ENCODE measurements around the gene NIPSNAP2. TPM values are rescaled to one million over a fixed set of nuclear protein-coding genes. Genes with fewer than 3 reads are reported as not detected.
A peak's percentile ranks its signal among the peaks of the same experiment; 100 is the strongest.

Gene NIPSNAP2
- total and polyA plus RNA-seq, 2 of the 13 experiments (the other 11 are each of a cell fraction or from before 2014, with no cell fraction given): 40.3 to 61.5 TPM

DNA sequence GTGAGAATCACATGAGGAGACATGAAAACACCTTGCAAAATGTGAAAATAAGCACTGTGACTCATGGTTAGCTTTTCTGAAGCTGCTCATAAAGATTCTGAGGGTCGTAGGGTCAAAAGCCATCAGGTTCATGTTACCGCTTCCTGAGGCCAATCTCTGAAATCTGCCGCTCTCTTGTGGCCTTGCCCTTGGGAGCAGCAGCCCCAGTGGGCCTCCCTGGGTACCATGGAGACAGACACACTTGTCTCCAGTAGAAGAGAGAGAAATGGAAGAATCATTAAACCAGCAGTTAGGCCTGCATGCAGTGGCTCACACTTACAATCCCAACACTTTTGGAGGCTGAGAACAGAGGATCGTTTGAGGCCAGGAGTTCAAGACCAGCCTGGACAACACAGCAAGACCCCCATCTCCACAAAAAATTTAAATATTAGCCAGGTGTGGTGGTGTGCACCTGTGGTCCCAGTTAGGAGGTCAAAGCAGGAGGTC lies 42.8 kb downstream of the NIPSNAP2 start (continued):
- TF ChIP-seq STAT5B (CRISPR knock-in tag; IDR thresholded peaks at IDR 0.05): peak; percentile 77; the same call in 1 of the 2 replicates
- TF ChIP-seq ZBTB14 (CRISPR knock-in tag; IDR thresholded peaks at IDR 0.05): no peak
- TF ChIP-seq, protein P1, sequence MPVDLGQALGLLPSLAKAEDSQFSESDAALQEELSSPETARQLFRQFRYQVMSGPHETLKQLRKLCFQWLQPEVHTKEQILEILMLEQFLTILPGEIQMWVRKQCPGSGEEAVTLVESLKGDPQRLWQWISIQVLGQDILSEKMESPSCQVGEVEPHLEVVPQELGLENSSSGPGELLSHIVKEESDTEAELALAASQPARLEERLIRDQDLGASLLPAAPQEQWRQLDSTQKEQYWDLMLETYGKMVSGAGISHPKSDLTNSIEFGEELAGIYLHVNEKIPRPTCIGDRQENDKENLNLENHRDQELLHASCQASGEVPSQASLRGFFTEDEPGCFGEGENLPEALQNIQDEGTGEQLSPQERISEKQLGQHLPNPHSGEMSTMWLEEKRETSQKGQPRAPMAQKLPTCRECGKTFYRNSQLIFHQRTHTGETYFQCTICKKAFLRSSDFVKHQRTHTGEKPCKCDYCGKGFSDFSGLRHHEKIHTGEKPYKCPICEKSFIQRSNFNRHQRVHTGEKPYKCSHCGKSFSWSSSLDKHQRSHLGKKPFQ (CRISPR knock-in tag; IDR thresholded peaks at IDR 0.05; ENCODE audit: insufficient replicate concordance): no peak
- TF ChIP-seq MXD4 (CRISPR knock-in tag; IDR thresholded peaks at IDR 0.05): peak; percentile 51; the same call in 1 of the 2 replicates
- TF ChIP-seq ZNF205 (CRISPR knock-in tag; IDR thresholded peaks at IDR 0.05): peak; percentile 82
- TF ChIP-seq, protein P2, sequence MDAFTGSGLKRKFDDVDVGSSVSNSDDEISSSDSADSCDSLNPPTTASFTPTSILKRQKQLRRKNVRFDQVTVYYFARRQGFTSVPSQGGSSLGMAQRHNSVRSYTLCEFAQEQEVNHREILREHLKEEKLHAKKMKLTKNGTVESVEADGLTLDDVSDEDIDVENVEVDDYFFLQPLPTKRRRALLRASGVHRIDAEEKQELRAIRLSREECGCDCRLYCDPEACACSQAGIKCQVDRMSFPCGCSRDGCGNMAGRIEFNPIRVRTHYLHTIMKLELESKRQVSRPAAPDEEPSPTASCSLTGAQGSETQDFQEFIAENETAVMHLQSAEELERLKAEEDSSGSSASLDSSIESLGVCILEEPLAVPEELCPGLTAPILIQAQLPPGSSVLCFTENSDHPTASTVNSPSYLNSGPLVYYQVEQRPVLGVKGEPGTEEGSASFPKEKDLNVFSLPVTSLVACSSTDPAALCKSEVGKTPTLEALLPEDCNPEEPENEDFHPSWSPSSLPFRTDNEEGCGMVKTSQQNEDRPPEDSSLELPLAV (CRISPR knock-in tag; conservative IDR thresholded peaks at IDR 0.05; ENCODE audit: low read depth): no peak
- TF ChIP-seq ZMAT3 (CRISPR knock-in tag; conservative IDR thresholded peaks at IDR 0.05): peak; percentile 41; the same call in 1 of the 2 replicates
- TF ChIP-seq SP5 (CRISPR knock-in tag; IDR thresholded peaks at IDR 0.05; ENCODE audit: borderline replicate concordance, low read depth): peak; percentile 65
- TF ChIP-seq, protein P3, sequence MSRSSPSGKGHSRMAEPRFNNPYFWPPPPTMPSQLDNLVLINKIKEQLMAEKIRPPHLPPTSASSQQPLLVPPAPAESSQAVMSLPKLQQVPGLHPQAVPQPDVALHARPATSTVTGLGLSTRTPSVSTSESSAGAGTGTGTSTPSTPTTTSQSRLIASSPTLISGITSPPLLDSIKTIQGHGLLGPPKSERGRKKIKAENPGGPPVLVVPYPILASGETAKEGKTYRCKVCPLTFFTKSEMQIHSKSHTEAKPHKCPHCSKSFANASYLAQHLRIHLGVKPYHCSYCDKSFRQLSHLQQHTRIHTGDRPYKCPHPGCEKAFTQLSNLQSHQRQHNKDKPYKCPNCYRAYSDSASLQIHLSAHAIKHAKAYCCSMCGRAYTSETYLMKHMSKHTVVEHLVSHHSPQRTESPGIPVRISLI (CRISPR knock-in tag; IDR thresholded peaks at IDR 0.05; ENCODE audit: borderline replicate concordance): peak; percentile 98; the same call in 1 of the 2 replicates
- no peak for TF ChIP-seq RFXAP (CRISPR knock-in tag; IDR thresholded peaks at IDR 0.05; ENCODE audit: borderline replicate concordance)
- TF ChIP-seq HMGXB4 (CRISPR knock-in tag; IDR thresholded peaks at IDR 0.05; ENCODE audit: borderline replicate concordance in 1 of 2, low read depth in 1 of 2): peak in 1 of 2 experiments; percentile 53; a peak in 1 of 4 replicates
- TF ChIP-seq MIXL1 (CRISPR knock-in tag; IDR thresholded peaks at IDR 0.05): peak; percentile 58; the same call in 1 of the 2 replicates
- no peak for TF ChIP-seq ZNF253 (CRISPR knock-in tag; IDR thresholded peaks at IDR 0.05; ENCODE audit: borderline replicate concordance)
- peak; percentile 39; the same call in 1 of the 2 replicates for TF ChIP-seq ZBTB26 (CRISPR knock-in tag; IDR thresholded peaks at IDR 0.05; ENCODE audit: borderline replicate concordance)
- no peak for TF ChIP-seq ZNF577 (CRISPR knock-in tag; IDR thresholded peaks at IDR 0.05; ENCODE audit: borderline replicate concordance, low read depth)
- peak; percentile 75; the same call in 1 of the 2 replicates for TF ChIP-seq PITX1 (CRISPR knock-in tag; IDR thresholded peaks at IDR 0.05)
- TF ChIP-seq TRIM24 (CRISPR knock-in tag; IDR thresholded peaks at IDR 0.05): no peak
- TF ChIP-seq, protein P4, sequence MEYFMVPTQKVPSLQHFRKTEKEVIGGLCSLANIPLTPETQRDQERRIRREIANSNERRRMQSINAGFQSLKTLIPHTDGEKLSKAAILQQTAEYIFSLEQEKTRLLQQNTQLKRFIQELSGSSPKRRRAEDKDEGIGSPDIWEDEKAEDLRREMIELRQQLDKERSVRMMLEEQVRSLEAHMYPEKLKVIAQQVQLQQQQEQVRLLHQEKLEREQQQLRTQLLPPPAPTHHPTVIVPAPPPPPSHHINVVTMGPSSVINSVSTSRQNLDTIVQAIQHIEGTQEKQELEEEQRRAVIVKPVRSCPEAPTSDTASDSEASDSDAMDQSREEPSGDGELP (IDR thresholded peaks at IDR 0.05; ENCODE audit: borderline replicate concordance, low read depth): peak; percentile 32; the same call in 1 of the 2 replicates
- TF ChIP-seq ERF (CRISPR knock-in tag; IDR thresholded peaks at IDR 0.05): peak; percentile 85
